Measurements from ENCODE around the gene ACBD6.
A peak's percentile ranks its signal among the peaks of the same experiment; 100 is the strongest.
"Not testable (repeated sequence)": the region's sequence is repeated elsewhere in the genome, so short reads cannot be mapped to it uniquely, and the experiment has no call there.

ACBD6 gene

GRCh38 chr1:180502361-180503279 lies at the start of gene ACBD6:
TSS of gene ACBD6 (minus strand) at chr1:180502577. CDS start at chr1:180502266, 311 bp downstream.
- DNase-seq = peak; percentile 84 to 88

- no peak for DNase-seq
These were observed 49.6 kb upstream of the ACBD6 start for GRCh38 chr1:180551997-180552396.

- DNase-seq = no peak
These were observed 47.9 kb upstream of the ACBD6 start for GRCh38 chr1:180550241-180550640.

GRCh38 chr1:180549770-180550169 lies 47.4 kb upstream of the ACBD6 start:
- not testable (repeated sequence) for DNase-seq

- no peak for DNase-seq
These were observed 46.4 kb upstream of the ACBD6 start for GRCh38 chr1:180548686-180549317.

GRCh38 chr1:180545991-180546390 lies 43.6 kb upstream of the ACBD6 start:
- DNase-seq = no peak

- DNase-seq = no peak
These were observed 41.7 kb upstream of the ACBD6 start for GRCh38 chr1:180544050-180544449.

GRCh38 chr1:180542838-180543145 lies 40.4 kb upstream of the ACBD6 start:
- DNase-seq = no peak

GRCh38 chr1:180542113-180542837 lies 39.9 kb upstream of the ACBD6 start:
- no peak for DNase-seq

- no peak for DNase-seq
These were observed 38.6 kb upstream of the ACBD6 start for GRCh38 chr1:180540697-180541594.

GRCh38 chr1:180539136-180539535 lies 36.8 kb upstream of the ACBD6 start:
- no peak for DNase-seq

GRCh38 chr1:180536821-180537372 lies 34.5 kb upstream of the ACBD6 start:
- no peak for DNase-seq

- DNase-seq = no peak
These were observed 33.1 kb upstream of the ACBD6 start for GRCh38 chr1:180535418-180535999.

- no peak for DNase-seq
These were observed 31.8 kb upstream of the ACBD6 start for GRCh38 chr1:180534214-180534613.

- peak; percentile 52 to 56 for DNase-seq
These were observed 31.1 kb upstream of the ACBD6 start for GRCh38 chr1:180533266-180533987.

- DNase-seq = no peak
These were observed 30.5 kb upstream of the ACBD6 start for GRCh38 chr1:180532854-180533253.

- no peak for DNase-seq
These were observed 28.1 kb upstream of the ACBD6 start for GRCh38 chr1:180530501-180530900.

GRCh38 chr1:180528868-180529470 lies 26.6 kb upstream of the ACBD6 start:
- DNase-seq = no peak

- no peak for DNase-seq
These were observed 24.8 kb upstream of the ACBD6 start for GRCh38 chr1:180527101-180527669.

GRCh38 chr1:180525715-180526039 lies 23.3 kb upstream of the ACBD6 start:
- no peak for DNase-seq

Measured in hippocampal formation (tissue), 2 donors.